Body of pancreas (tissue), 4 donors: ENCODE results near the gene GAD2.

Source experiments
- CTCF ChIP-seq, 7 experiments: fragments of 450-650 bp in 4 of 7; fragments of 200-600 bp in 3 of 7; sonication (generic) in 3 of 7; IDR thresholded peaks; one replicate each; pipeline ENCODE4 v1.5.1; 2016 to 2019; ENCODE audit warnings: antibody characterized with exemption in 7 of 7
- POLR2A ChIP-seq, 3 donors: fragments of 450-650 bp; IDR thresholded peaks; one replicate each; pipeline ENCODE4 v1.6.1; 2016; ENCODE audit warnings: antibody characterized with exemption in 3 of 3, mild to moderate bottlenecking in 2 of 3

GRCh38 chr10:26290236-26290635 lies 73.7 kb downstream of the GAD2 start:
- TF ChIP-seq POLR2A (IDR thresholded peaks at IDR 0.05), result no peak
- TF ChIP-seq CTCF (IDR thresholded peaks at IDR 0.05), result no peak
